HUES64 (cell line): Measurements from ENCODE around the gene SLC8B1.

Experiments used
- H3K27ac ChIP-seq: 2 replicates; pipeline ENCODE4 v1.7.0; 2013; ENCODE audit warnings: low read depth, low read length, inconsistent platforms
- H3K27me3 ChIP-seq: 2 replicates; pipeline ENCODE4 v1.6.1; 2013; ENCODE audit warnings: mild to moderate bottlenecking, low read length; ENCODE audit not compliant: insufficient read depth
- H3K36me3 ChIP-seq: 2 replicates; pipeline ENCODE4 v1.6.1; 2013; ENCODE audit warnings: mild to moderate bottlenecking, low read length; ENCODE audit not compliant: insufficient read depth
- H3K4me1 ChIP-seq: 2 replicates; pipeline ENCODE4 v1.6.1; 2013; ENCODE audit warnings: mild to moderate bottlenecking, low read length, moderate library complexity; ENCODE audit not compliant: insufficient read depth
- H3K4me3 ChIP-seq: 2 replicates; pipeline ENCODE4 v1.5.1; 2013; ENCODE audit warnings: mild to moderate bottlenecking, low read length, moderate library complexity
- H3K9ac ChIP-seq: 2 replicates; pipeline ENCODE4 v1.6.1; 2013; ENCODE audit warnings: mild to moderate bottlenecking, low read depth, low read length
- H3K9me3 ChIP-seq: 2 replicates; pipeline ENCODE4 v1.6.1; 2013; ENCODE audit warnings: low read depth, low read length; ENCODE audit not compliant: insufficient read depth
- WGBS: fragments of 150-250, 120-280 bp; methylation state at CpG from one replicate; pipeline ENCODE4 v1.1.7; 2013; ENCODE audit warnings: missing lambda C conversion rate; 5-methylcytosine and 5-hydroxymethylcytosine counted together

Gene SLC8B1

DNA sequence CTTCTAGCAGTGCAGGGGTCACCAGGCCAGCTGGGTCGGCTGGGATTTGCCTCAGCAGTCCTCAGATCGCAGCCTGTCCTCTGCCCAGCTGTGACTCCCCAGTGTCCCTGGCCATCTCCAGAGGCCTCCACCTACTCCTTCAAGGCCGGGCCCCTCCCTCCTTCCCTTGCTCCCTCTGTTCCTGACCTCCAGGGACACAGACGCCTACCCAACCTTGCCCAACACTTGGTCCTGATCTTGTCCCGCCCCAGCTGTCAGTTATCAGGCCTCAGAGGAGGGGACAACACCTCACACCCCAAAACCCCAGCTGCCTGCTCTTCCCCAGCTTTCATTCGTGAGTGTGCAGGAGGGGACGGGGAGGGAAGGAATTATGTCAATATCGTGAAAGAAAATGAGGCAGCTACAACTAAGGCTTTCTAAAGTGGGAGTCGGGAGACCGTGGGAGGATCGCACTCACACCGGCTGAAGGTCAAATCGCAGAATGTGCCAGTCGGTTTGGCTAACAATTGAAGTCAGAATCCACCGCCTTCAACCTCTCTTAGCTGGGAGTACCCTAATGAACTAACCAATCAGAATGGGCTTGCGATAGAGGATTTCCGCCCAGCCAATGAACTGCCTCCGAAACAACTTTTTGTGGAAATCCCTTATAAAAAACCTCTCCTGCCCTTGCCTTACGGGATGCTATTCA is 14.1 kb upstream of the SLC8B1 start:
- H3K4me1 ChIP-seq, result 0 out of 2 replicates have a peak, but pooled peaks cover 7% of the 10 kb centered on the region
- no peak overlapping the region for H3K4me3 ChIP-seq
- no peaks in the 10 kb centered on the region for H3K27me3 ChIP-seq
- no peaks in the 10 kb centered on the region for H3K9me3 ChIP-seq
- WGBS, result 83% methylated on average over 19 of the region's 19 CpGs
- H3K36me3 ChIP-seq, result no peaks in the 10 kb centered on the region
- no peak overlapping the region for H3K27ac ChIP-seq
- no peak overlapping the region for H3K9ac ChIP-seq

DNA sequence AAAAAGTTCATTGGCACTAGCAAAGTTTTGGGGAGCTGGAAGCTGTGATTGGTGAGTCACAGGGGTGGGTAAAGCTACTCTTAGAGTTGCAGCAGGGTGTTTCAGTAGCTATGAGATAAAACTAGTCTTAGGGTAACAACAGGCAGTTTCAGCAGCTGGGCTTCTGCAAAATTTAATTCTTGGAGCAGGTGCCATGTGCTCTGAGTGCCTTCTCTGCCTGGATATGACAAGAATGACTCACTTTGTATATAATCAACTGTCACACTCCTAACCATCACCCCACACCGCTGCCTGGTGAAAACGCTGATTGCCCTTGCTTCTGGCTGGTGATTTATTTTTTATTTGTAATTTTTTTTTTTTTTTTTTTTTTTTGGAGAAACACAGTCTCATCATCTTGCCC is 13.0 kb upstream of the SLC8B1 start:
- 100% methylated on average over 1 of the region's 2 CpGs for WGBS
- Histone ChIP-seq H3K4me3 (no peak overlapping the region), H3K27ac (no peak overlapping the region), H3K4me1 (0 out of 2 replicates have a peak, but pooled peaks cover 7% of the 10 kb centered on the region), H3K36me3 (no peaks in the 10 kb centered on the region), H3K9ac (no peak overlapping the region), H3K27me3 (no peaks in the 10 kb centered on the region), H3K9me3 (no peaks in the 10 kb centered on the region)

GRCh38 chr12:113347107-113347506 is 12.2 kb upstream of the SLC8B1 start:
- H3K9me3 ChIP-seq, result no peaks in the 10 kb centered on the region
- H3K4me1 ChIP-seq, result 0 out of 2 replicates have a peak, but pooled peaks cover 7% of the 10 kb centered on the region
- H3K36me3 ChIP-seq, result no peaks in the 10 kb centered on the region
- H3K9ac ChIP-seq, result no peak overlapping the region
- H3K4me3 ChIP-seq, result no peak overlapping the region
- H3K27ac ChIP-seq, result no peak overlapping the region
- H3K27me3 ChIP-seq, result no peaks in the 10 kb centered on the region
- WGBS, result 90% methylated on average over 3 of the region's 3 CpGs

- no peak overlapping the region for H3K9ac ChIP-seq
- WGBS, result 96% methylated on average over 5 of the region's 5 CpGs
These were observed 11.4 kb upstream of the SLC8B1 start for GRCh38 chr12:113346353-113346752.

GRCh38 chr12:113345318-113345717 is 10.4 kb upstream of the SLC8B1 start:
- Histone ChIP-seq H3K9me3 (no peaks in the 10 kb centered on the region), H3K27ac (no peak overlapping the region), H3K27me3 (no peaks in the 10 kb centered on the region), H3K4me3 (no peak overlapping the region), H3K36me3 (no peaks in the 10 kb centered on the region), H3K4me1 (0 out of 2 replicates have a peak, but pooled peaks cover 7% of the 10 kb centered on the region), H3K9ac (no peak overlapping the region)
- 94% methylated on average over 6 of the region's 6 CpGs for WGBS

More at GRCh38 chr12:113346353-113346752, 11.4 kb upstream of the SLC8B1 start:
- Histone ChIP-seq H3K36me3 (no peaks in the 10 kb centered on the region), H3K4me1 (0 out of 2 replicates have a peak, but pooled peaks cover 7% of the 10 kb centered on the region), H3K9me3 (no peaks in the 10 kb centered on the region), H3K4me3 (no peak overlapping the region), H3K27me3 (no peaks in the 10 kb centered on the region), H3K27ac (no peak overlapping the region)

GRCh38 chr12:113341535-113341934 is 6.6 kb upstream of the SLC8B1 start:
- Histone ChIP-seq H3K27me3 (no peaks in the 10 kb centered on the region), H3K9me3 (no peaks in the 10 kb centered on the region), H3K4me1 (0 out of 2 replicates have a peak, but pooled peaks cover 4% of the 10 kb centered on the region), H3K36me3 (no peaks in the 10 kb centered on the region), H3K27ac (no peak overlapping the region), H3K9ac (no peak overlapping the region), H3K4me3 (no peak overlapping the region)
- WGBS, result 89% methylated on average over 6 of the region's 6 CpGs

- Histone ChIP-seq H3K9ac (no peak overlapping the region), H3K36me3 (no peaks in the 10 kb centered on the region), H3K4me1 (0 out of 2 replicates have a peak, but pooled peaks cover under 1% of the 10 kb centered on the region), H3K27ac (no peak overlapping the region), H3K27me3 (no peaks in the 10 kb centered on the region; the same call in 1 of the 2 replicates), H3K9me3 (no peaks in the 10 kb centered on the region), H3K4me3 (no peak overlapping the region)
- WGBS, result 86% methylated on average over 3 of the region's 3 CpGs
These were observed 5.2 kb upstream of the SLC8B1 start for GRCh38 chr12:113340061-113340460.

- no peak overlapping the region for H3K9ac ChIP-seq
- H3K4me1 ChIP-seq, result no peaks in the 10 kb centered on the region
- 93% methylated on average over 5 of the region's 5 CpGs for WGBS
- no peaks in the 10 kb centered on the region for H3K9me3 ChIP-seq
- H3K36me3 ChIP-seq, result no peaks in the 10 kb centered on the region
- peaks cover 3% of the 10 kb centered on the region for H3K27me3 ChIP-seq
- no peak overlapping the region for H3K4me3 ChIP-seq
- no peak overlapping the region for H3K27ac ChIP-seq
These were observed 4.6 kb upstream of the SLC8B1 start for GRCh38 chr12:113339540-113339939.

DNA sequence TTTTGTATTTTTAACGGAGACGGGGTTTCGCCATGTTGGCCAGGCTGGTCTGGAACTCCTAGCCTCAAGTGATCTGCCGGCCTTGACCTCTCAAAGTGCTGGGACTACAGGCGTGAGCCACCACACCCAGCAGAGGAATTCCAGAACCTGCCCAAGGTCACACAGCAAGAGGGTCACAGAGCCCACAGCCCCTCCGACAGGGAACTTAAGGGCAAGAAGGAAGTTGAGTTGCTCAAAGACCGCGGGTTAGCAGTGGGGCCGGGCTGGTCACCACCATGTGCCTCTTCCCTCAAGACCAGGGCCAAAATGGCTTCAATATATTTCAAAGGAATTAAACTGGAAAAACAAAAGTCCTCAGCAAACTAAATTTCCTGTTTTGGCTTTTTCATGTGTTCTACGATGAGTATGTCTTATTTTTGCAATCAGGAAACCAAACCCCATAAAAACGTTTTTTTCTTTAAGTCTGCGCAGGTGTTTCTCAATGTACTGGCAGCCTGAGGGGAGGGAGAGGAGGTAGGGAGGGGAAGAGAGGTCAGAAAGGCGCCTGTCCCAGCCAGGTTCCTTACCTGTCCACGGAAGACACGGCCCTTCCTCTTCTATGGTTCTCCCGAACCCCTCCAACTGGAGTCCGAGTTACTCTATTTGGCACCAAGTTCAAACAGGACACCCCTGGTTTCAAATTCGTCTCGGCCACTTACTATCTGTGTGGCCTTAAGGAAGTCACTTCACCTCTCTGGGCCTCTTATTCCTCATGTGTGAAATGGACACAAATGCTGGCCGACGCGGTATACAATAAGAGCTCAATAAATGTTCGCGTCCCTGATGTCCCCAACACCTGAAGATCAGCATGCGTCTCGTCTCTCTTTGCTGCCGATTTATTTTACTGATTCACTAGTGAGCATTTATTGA is 778 bp downstream of the SLC8B1 start:
- peak overlapping the region; percentile 79 for H3K9ac ChIP-seq
- H3K36me3 ChIP-seq, result peaks cover 9% of the 10 kb centered on the region; the same call in 1 of the 2 replicates
- peaks cover 11% of the 10 kb centered on the region for H3K27me3 ChIP-seq
- H3K4me3 ChIP-seq, result peak overlapping the region; percentile 74
- H3K27ac ChIP-seq, result no peak overlapping the region
- no peaks in the 10 kb centered on the region for H3K9me3 ChIP-seq
- H3K4me1 ChIP-seq, result no peaks in the 10 kb centered on the region
- 44% methylated on average over 27 of the region's 27 CpGs for WGBS

DNA sequence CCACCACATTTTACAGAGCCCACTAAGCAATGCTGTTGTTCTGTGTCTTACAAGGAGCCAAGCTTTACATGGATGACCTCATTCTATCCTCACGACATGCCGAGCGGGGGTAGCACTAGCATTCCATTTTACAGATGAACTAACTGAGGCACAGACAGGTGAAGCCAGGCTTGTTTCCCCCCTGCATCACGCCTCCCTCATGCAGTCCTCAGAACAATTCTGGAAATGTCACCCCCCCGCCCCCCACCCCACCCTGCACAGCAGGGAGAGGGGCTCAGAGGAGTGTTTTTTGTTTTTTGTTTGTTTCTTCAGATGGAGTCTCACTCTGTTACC is 1.5 kb downstream of the SLC8B1 start:
- Histone ChIP-seq H3K27ac (no peak overlapping the region), H3K9ac (no peak overlapping the region)

More for the DNA sequence above, 1.5 kb downstream of the SLC8B1 start:
- peaks cover 11% of the 10 kb centered on the region for H3K27me3 ChIP-seq
- no peak overlapping the region for H3K4me3 ChIP-seq
- peaks cover 9% of the 10 kb centered on the region; the same call in 1 of the 2 replicates for H3K36me3 ChIP-seq
- no peaks in the 10 kb centered on the region for H3K4me1 ChIP-seq
- H3K9me3 ChIP-seq, result no peaks in the 10 kb centered on the region
- WGBS, result 80% methylated on average over 4 of the region's 5 CpGs
